KG1 (cell line): ENCODE measurements around the gene OSBP2.
A peak's percentile ranks its signal among the peaks of the same experiment; 100 is the strongest.
"Not testable (repeated sequence)": the region's sequence is repeated elsewhere in the genome, so short reads cannot be mapped to it uniquely, and the experiment has no call there.

Experiments used
- DNase-seq: peaks from one replicate; lab custom pipeline; 2025; lab: John Stamatoyannopoulos, UW

The OSBP2 gene

DNA sequence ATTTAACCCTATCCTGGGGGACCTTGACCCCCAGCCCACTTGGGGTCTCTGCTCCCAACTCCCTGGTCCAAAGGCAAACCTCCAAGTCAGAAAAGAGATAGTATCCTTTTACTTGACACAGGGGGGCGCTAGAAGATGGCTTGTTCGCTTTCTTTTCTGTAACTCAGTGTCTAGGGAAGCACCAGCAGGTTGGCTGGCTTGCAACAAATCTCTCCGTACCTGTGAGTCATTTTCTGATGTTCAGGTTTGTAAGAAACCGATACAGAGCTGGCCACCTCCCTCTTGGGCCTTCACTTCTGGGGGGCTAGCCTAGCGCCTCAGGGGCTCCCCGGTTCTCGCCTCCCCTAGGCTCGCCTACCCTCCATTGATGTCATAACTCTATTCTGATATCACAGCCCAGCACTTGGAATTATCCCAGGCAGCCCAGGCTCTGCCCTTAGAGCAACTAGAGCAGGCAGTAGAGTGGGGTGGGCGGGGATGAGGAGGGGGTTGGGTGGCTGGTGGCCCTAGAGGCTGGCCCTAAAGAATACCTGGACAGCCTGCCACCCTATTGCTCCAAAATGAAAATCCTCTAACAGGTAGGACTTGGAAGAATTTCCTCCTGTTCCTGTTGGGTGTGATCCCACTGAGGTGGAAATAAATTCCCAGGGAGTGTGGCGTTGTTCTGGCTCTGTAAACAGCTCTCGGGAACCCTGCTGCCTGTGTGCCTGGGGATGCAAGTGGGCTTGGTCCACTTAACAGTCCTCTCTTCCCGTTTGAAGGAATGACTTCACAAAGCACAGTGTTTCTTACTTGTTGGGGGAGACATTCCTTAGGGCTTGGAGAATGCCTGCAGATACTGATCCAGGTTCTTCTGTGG, 69.4 kb downstream of the OSBP2 start:
- no peak for DNase-seq

DNA sequence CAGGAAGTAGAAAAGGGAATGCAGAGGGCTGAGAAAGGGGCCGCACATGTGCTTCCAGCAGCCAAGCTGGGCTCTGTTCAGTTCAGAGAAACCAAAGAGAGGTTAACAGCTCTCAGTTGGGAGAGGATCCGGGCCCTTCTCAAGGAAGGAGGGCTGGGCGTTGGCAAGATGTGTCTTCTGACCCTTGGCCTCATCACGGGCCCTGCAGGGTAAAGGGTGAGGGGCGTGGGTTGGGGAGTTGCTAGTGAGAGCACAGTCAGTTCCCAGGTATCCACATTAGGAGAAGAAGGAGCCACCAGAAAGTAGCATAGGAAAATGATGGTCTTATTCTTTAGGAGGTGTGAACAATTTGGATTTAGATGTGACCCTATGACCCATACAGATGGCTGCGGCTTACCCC, 73.0 kb downstream of the OSBP2 start:
- no peak for DNase-seq

DNA sequence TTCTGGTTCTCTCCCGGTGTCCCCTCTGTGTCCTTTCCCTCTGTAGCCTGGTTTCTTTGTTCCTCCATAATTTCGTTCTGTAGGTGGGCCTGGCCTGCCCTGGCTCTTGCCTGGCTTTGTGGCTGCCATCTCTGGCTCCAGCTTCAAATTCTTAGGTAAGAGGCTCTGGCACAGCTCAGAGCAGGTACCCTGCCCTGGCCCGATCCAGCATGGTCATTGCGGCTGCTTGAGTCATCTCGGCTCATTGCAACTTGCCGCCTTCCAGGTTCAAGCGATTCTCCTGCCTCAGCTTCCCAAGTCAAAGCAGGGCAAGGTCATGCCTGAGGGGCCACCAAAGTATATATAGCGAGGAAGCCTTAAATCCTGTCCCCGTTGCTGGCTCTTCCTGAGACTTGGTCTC, 76.0 kb downstream of the OSBP2 start:
- DNase-seq, result no peak

DNA sequence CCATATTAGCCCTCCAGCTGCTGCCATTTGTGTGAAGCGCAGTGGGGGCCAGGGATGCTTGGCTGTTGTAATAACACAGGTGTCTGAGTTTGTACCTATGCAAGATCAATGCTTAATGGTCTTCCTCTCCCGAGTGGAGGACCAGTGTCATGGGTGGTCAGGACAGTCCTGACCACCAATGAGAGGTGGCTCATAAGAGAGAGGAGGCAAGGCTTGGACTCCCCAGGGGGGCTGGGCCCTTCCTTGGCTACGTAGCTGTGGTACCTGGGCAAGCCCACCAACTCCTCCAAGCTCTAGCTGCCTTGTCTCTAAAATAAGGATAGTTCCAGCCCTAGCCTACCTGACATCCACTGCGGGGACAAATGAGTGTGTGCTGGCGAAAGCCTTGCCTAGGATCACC, 79.2 kb downstream of the OSBP2 start:
- no peak for DNase-seq

DNA sequence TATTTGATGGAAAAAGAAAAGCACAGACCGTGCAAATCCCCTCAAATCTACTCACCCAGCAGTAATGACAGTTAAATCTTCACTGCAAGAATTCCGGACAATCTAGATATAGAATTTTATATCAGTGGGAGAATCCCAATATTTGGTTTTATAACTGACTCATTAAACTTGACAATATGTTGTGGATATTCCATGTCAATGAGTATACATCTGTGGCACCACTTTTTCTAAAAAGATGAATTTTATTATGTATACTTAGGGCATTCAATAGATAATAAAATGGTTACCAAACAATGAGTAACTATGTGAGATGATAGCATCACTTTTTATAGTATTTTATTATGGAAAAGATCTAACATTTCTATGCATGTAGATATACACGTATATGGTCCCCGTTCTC, 79.9 kb downstream of the OSBP2 start:
- DNase-seq, result no peak

DNA sequence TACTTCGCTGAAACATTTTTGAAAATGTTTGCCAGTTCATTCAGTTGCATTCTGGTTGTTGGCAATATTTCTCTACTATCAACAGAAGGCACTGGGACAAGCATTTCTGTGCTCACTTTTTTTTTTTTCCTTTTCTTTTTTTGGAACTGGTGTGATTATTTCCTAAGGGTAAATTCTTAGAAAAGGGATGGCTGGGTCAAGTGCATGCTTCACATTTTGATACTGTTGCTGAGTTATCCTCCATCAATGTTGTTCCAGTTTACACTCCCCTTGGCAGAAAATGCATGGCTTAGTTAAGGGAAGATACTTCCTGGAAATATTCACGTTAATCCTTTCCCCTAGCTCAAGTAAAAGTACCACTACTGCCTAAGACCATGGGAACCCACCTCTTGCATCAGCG, 81.8 kb downstream of the OSBP2 start:
- DNase-seq, result no peak

DNA sequence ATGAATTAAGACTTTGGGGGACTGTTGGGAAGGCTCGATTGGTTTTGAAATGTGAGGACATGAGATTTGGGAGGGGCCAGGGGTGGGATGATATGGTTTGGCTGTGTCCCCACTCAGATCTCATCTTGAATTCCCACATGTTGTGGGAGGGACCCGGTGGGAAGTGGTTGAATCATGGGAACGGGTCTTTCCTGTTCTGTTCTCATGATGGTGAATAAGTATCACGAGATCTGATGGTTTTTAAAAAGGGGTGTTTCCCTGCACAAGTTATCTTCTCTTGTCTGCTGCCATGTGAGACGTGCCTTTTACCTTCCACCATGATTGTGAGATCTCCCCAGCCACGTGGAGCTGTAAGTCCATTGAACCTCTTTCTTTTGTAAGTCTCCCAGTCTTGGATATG, 82.5 kb downstream of the OSBP2 start:
- DNase-seq, result not testable (repeated sequence)

DNA sequence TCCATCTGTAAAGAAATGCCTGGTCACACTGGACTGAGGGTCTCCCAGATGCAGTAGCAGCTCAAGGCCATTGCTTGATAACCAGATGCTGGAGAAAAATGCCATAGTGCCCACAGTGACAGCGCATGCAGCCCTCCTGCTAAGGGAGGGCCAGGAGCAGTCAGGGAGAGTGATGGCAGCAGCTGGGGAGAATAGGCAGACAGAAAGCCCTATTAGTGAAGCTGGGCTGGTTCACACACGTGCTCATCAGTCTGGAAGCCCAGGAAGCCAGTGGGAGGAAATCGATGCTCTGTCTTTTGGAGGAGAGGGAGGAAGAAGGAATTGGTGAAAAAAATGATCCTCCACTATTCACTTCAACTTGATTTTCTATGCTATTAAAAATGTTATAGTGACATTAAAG, 82.9 kb downstream of the OSBP2 start:
- no peak for DNase-seq

DNA sequence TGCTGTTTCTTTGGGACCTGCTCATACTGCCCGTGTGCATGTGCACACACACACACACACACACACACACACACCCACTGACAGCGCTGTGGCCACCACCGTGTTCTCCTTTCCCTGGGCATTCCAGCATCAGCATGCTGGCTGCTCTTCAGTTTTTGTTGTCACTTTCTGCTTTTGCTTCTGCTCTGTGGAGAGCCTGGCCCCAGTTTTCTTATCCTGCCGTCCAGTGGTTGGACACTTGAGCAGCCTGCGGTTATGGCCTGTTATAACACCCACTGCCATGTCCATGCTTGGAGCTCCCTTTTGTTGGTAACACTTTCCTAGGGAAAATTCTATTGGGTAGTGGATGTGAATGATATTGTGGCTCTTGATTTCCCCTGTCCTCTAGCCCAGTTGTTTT, 83.6 kb downstream of the OSBP2 start:
- DNase-seq, result no peak

DNA sequence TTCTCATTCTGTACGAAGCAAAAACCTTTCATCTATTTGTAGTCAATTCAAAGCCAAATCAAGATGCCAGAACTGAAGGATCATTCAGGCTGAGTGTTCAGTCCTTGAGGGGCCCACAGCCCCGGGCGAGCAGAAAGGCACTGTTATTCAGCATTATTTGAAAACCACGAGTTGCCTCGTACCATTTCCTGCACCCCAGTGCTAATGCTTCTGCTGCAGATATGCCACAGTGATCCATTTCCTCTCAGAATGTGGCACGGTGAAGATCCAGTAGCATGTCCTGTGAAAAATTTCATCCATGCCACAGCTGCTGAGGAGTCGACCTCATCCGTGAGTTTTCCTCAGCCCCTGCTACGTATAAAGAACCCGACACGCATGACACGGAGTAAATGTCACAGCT, 85.4 kb downstream of the OSBP2 start:
- DNase-seq, result no peak

DNA sequence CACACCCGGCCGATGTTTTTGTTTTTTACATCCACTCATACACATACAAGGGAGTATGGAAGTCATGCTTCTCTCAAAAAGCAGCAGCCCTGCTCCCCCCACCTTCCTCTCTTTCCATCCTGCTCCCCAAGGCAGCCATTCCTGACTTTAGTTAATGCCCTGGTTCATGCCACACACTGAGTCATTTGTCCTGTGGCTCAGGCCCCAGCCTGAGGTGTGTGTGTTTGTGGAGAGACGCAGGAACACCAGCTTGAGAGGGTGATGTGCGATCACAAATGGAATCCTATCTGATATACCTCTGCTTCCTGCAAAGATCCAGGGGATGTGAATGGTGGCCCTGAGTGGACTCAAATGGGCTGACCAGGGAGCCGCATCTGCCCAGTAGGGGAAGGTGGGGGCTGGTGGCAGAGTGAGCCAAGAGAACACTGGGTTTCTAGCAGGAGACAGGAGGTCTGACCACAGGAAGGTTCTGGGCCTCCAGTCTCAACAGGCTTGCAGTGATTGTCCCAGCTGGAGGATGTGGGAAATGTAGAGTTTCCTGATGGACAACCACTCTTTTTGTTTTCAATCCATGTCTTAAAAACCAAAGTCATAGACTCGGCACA, 86.7 kb downstream of the OSBP2 start:
- DNase-seq, result no peak

DNA sequence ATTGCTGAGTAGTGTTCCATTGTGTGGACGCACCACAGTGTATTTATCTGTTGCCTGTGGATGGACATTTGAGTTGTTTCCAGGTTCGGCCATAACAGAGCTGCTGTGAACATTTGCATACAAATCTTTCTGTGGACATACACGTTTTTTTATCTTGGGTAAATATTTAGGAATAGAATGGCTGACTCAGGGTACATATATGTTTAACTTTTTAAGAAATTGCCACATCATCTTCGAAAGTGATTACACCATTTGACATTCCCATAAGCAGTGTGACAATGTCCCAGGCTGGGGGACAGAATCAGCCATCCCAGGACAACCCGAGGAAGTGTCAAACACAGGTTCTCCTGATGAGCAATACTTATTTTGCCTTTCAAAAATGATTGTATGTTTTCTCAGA, 87.9 kb downstream of the OSBP2 start:
- DNase-seq, result no peak

DNA sequence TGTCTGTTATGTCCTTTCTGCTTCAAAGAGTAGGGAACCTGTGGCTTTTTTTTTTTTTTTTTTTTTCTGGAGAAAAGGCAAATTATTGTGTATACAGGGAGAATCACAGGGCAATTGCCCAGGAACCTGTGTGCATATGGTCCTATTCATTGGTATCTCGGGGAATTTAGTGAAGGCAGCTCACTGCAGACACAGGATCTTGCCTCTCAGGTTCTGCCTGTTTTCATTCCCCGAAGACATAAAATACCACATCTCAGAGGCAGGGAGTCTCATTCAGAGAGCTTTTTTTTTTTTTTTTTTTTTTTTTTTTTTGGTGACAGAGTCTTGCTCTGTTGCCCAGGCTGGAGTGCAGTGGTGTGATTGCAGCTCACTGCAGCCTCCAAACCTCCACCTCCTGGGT, 88.3 kb downstream of the OSBP2 start:
- DNase-seq, result no peak

DNA sequence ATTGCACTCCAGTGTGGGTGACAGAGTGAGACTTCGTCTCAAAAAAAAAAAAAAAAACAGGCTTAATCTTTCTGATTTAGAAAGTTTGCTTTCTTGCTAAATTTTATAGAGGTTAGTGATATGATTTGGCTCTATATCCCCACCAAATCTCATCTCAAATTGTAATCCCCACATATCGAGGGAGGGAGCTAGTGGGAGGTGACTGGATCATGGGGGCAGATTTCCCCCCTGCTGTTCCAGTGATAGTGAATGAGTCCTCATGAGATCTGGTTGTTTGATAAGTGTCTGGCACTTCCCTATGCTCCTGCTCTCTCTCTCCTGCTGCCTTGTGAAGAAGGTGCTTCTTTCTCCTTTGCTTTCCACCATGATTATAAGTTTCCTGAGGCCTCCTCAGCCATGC, 90.9 kb downstream of the OSBP2 start:
- no peak for DNase-seq

DNA sequence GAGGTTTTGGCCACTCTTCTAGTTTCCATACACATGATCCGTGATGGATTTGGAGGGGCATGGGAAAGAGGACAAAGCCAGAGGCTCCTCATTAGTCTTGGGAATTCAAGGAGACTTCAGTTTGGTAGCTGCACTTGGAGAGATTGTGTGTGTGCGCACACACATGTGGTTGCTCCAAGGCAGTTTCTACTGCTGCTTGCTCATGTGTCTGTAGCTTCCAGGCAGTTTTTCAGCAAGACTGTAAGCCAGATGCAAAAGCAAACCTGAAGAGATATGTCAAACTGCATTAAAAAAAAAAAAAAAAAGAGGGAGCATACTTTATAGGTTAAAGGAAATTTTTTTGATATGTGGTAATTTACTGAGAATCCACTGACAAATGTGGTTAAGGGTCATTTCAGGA, 95.7 kb downstream of the OSBP2 start:
- no peak for DNase-seq

DNA sequence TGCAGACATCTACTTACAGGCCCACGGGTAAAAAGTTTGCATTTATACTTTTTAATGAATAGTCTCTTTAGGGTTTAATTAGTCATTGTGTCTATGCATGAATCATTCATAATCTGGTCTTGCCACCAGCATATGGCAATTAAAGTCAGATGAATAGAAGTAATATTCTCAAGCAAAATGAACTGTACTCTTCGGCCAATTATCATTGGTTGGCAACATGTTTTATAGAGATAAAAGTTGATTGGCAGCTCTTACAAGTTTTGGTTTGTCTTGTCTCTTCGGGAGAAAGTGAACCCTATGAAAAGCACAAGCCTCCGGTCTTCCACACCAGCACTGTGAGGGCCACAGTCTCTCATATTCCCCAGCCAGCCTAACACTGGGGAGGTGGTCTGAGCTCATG, 97.8 kb downstream of the OSBP2 start:
- no peak for DNase-seq

DNA sequence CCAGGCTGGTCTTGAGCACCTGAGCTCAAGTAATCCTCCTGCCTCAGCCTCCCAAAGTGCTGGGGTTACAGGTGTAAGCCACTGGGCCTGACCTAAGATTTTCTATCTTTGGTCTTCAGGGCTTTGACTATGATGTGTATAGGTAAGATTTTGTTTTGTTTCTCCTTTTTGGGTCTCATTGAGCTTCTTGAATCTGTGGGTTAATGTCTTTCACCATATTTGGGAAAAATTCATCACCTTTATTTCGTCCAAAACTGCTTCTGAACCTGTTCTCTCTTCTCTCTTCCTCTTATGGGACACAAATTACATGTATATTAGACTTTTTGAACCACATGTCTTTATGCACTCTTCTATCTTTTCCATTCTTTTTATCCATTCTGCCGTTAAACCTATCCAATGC, 100.4 kb downstream of the OSBP2 start:
- DNase-seq, result no peak

DNA sequence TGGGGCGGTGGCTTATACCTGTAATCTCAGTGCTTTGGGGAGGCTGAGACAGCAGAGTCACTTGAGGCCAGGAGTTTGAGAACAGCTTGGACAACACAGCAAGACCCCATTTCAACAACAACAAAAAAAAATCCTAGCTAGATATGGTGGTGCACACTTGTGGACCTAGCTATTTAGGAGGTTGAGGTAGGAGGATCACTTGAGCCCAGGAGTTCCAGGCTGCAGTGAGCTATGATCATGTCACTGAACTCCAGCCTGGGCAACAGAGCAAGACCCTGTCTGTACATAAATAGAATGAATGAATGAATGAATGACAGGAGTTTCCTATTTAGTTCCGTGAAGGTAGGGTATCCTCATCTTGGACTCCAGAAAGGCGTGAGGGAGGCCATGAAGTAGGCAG, 107.0 kb downstream of the OSBP2 start:
- no peak for DNase-seq

DNA sequence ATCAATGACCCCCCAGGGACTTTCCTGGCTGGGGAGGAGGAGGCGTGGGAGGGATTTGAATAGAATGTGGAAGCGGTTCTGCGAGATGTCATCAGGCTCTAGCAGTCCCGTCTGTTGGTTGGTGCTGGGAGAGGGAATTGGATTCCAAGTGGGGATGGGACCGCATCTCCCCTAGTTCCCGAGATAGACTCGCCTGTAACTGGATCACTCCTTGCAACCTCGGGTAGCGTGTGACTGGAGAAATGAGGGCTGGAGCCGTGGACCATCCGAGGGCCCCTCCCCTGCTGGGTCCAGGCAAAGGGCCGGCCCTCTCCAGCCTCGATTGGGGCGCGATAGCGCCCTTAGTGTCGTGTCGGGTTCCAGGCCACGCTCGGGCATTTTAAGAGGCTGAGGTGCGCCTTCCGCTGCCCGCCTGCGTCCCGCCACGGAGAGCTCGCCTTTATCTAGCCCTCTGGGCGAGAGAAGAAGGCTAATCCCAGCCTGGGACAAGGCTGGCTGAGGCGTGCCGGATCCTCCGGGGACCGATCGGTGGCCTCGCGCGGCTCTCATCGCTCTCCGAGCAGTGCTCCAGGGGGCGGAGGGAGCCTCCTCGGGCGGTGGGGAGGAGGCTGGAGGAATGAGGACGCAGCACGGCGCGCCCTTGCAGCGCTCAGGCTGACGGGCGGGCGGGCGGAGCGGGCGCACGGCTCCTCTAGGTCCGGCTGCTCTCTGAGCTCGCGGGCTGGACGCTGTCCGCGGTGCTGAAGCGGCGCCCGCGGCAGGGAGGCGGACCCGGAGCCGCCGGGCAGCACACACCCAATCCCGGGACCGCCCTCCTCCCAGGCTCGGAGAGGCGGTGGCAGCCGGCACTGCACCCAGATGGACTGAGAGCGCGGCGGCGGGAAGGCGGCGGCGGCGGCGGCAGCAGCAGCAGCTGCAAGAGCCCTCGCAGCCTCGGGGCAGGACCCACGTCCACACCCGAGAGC, 107.8 kb downstream of the OSBP2 start:
- DNase-seq, result peak; percentile 47

DNA sequence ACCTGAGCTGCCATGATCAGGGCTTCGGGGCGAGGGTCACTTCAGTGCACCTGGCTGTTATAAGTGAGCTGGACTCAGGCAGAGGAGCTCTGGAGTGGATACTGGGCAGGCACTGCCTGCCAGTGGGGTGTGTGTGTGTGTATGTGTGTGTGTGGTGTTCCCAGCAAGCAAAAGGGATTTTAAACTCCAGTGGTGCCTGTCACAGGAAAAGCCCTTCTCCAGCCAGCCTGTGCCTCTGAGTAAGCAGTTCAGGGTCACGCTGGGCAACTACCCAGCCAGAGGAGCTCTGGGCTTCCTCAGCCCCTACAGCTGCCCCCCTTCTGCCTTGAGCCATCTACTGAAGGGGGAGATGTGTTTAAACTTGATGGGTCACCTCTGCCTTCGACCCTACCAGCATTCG, 109.0 kb downstream of the OSBP2 start:
- no peak for DNase-seq

DNA sequence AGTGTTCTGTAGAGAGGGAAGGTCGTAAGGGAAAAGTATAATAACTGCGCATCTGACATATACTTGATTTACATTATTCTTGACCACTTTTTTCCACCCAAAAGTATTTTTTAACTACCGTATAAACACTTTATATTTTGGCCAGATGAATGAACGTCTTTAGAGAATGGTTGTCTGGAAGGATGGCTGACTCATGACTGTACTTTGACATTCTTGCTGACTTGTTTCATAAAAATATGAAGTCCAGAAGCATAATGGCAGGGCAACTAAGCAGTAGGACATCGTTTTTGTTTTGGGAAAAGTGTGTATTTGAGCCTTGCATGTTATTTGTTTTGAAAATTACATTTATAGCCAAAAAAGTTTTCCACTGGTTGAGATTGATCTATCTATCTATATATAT, 110.0 kb downstream of the OSBP2 start:
- DNase-seq, result no peak

DNA sequence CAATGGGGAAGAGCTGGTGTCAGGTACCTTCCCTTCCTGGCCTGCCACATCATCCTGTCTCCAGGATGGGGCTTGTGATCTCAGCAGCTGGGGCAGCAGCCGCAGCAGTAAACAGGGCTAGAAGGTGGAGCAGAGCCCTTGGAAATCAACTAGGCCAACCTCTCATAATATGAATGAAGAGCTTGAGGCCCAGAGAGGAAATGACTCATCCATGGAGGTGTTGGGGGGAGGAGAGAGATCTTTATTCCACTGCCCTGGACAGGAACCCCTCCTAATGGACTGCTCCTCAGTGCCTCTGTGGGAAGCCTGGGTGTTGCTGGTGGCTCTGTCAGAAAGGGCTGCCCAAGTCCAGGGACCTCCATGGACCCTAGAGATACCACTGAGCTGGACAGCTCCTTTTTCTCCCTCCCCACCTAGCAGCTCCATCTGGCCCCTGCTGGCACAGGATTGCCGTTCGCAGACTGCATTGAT, 111.8 kb downstream of the OSBP2 start:
- no peak for DNase-seq

DNA sequence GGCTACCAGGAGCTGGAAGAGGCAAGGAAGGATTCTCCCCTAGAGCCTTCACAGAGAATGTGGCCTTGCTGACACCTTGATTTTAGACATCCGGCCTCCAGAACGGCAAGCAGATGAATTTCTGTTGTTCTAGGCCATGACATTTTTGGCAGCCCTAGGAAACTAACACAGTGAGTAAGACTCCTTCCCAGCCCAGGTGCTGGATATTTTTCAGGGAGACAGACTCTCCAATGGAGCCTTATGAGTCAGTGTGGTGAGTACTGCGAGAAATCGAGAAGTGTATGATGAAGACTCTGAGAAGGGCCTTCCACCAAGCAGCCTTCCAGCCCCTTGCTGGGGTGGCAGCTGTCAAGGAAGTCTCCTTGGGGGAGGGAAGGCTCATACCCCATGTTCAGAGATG, 114.4 kb downstream of the OSBP2 start:
- no peak for DNase-seq
